B cell (primary cell): ENCODE data around the gene COTL1. TPM values are rescaled to one million over a fixed set of nuclear protein-coding genes. Genes with fewer than 3 reads are reported as not detected.

Experiments used
- ATAC-seq: fragments of 200-7000 bp; cut with Tn5 transposase; one replicate; pipeline ENCODE4 v1.10.0; 2021; ENCODE audit warnings: low read depth, mild to moderate bottlenecking, moderate number of reproducible peaks, moderate library complexity
- CTCF ChIA-PET: fragments of 350-600 bp; sonication (Branson Sonifier 250); formaldehyde crosslinking; loops from one replicate; lab custom pipeline; 2021; ENCODE audit warnings: antibody characterized with exemption, inconsistent platforms; lab: Charles Lee
- POLR2A ChIA-PET: fragments of 350-600 bp; sonication (Branson Sonifier 250); formaldehyde crosslinking; loops from one replicate; lab custom pipeline; 2021; ENCODE audit warnings: antibody characterized with exemption; lab: Charles Lee
- DNase-seq: peaks from one replicate; pipeline ENCODE4 v3.0.0; 2013
- H2AFZ ChIP-seq: 2 replicates; pipeline ENCODE4 v1.6.1; 2012; ENCODE audit warnings: mild to moderate bottlenecking, low read depth, low read length; ENCODE audit not compliant: insufficient read depth, poor library complexity, severe bottlenecking
- H3K27ac ChIP-seq, 2 donors: 1 replicate in 1 of 2; 2 replicates in 1 of 2; pipeline ENCODE4 v1.5.1; 2012 to 2013; ENCODE audit warnings: low read length in 2 of 2, mild to moderate bottlenecking in 2 of 2, moderate library complexity in 1 of 2
- H3K27me3 ChIP-seq, 4 experiments: fragments of 200-600 bp in 1 of 4; sonication (generic) in 1 of 4; replicated peaks in 1 of 4; 1 replicate in 2 of 4; 2 replicates in 2 of 4; pipeline versions ENCODE4 v1.6.1 to v1.7.0; 2013 to 2016; ENCODE audit warnings: low read length in 3 of 4, mild to moderate bottlenecking in 2 of 4, mixed read lengths in 1 of 4, moderate library complexity in 1 of 4; ENCODE audit not compliant: insufficient read depth in 4 of 4, control insufficient read depth in 3 of 4; ENCODE audit errors: control extremely low read depth in 1 of 4
- H3K36me3 ChIP-seq, 2 experiments: replicated peaks in 1 of 2; 1 replicate in 1 of 2; 2 replicates in 1 of 2; pipeline versions ENCODE4 v1.6.1 to v1.7.1; 2013; ENCODE audit warnings: low read length in 1 of 2; ENCODE audit not compliant: insufficient read depth in 2 of 2, control insufficient read depth in 1 of 2; ENCODE audit errors: control extremely low read depth in 1 of 2, extremely low read depth in 1 of 2
- H3K4me1 ChIP-seq, 2 donors: fragments of 200-600 bp in 1 of 2; sonication (generic) in 1 of 2; 1 replicate in 1 of 2; 2 replicates in 1 of 2; pipeline versions ENCODE4 v1.5.1 to v1.6.1; 2013 to 2017; ENCODE audit warnings: low read length in 2 of 2; ENCODE audit not compliant: control insufficient read depth in 2 of 2, insufficient read depth in 2 of 2
- H3K4me2 ChIP-seq: replicated peaks from 2 replicates; pipeline ENCODE3; 2012; ENCODE audit warnings: mild to moderate bottlenecking, low read depth, low read length; ENCODE audit not compliant: poor library complexity, severe bottlenecking
- H3K4me3 ChIP-seq, 5 experiments: fragments of 200-600 bp in 1 of 5; sonication (generic) in 1 of 5; 1 replicate in 3 of 5; 2 replicates in 2 of 5; pipeline versions ENCODE4 v1.5.1 to v1.7.0; 2011 to 2016; ENCODE audit warnings: low read length in 4 of 5, mild to moderate bottlenecking in 4 of 5, low read depth in 2 of 5, control low read depth in 1 of 5, moderate library complexity in 1 of 5; ENCODE audit not compliant: insufficient read depth in 1 of 5; ENCODE audit errors: control extremely low read depth in 1 of 5, extremely low read depth in 1 of 5
- H3K79me2 ChIP-seq: fragments of 200-600 bp; sonication (generic); one replicate; pipeline ENCODE4 v1.6.0; 2016; ENCODE audit warnings: low read length; ENCODE audit not compliant: control insufficient read depth, insufficient read depth
- H3K9ac ChIP-seq: fragments of 200-600 bp; sonication (generic); 2 replicates; pipeline ENCODE4 v1.6.1; 2017; ENCODE audit warnings: mild to moderate bottlenecking, low read length, moderate library complexity
- H3K9me3 ChIP-seq, 3 donors: one replicate each; pipeline versions ENCODE4 v1.6.1 to v1.7.1; 2013; ENCODE audit warnings: low read length in 2 of 3; ENCODE audit not compliant: control insufficient read depth in 2 of 3, insufficient read depth in 1 of 3; ENCODE audit errors: control extremely low read depth in 1 of 3
- H4K20me1 ChIP-seq: 2 replicates; pipeline ENCODE4 v1.6.0; 2012; ENCODE audit warnings: mild to moderate bottlenecking, low read length; ENCODE audit not compliant: insufficient read depth, control insufficient read depth, poor library complexity, severe bottlenecking
- H3K27ac Mint-ChIP-seq: one replicate; pipeline ENCODE4 v1.8.0; 2021; ENCODE audit warnings: mixed read lengths
- H3K27me3 Mint-ChIP-seq: one replicate; pipeline ENCODE4 v1.8.0; 2021; ENCODE audit warnings: mixed read lengths
- H3K4me1 Mint-ChIP-seq: one replicate; pipeline ENCODE4 v1.8.0; 2021; ENCODE audit warnings: mixed read lengths
- H3K4me3 Mint-ChIP-seq: one replicate; pipeline ENCODE4 v1.8.0; 2021; ENCODE audit warnings: mixed read lengths
- H3K9me3 Mint-ChIP-seq: one replicate; pipeline ENCODE4 v1.8.0; 2022; ENCODE audit warnings: mixed read lengths; ENCODE audit not compliant: insufficient read depth
- EZH2 ChIP-seq: IDR thresholded peaks from 2 replicates; pipeline ENCODE4 v1.6.1; 2012; ENCODE audit warnings: borderline replicate concordance, low read depth, mild to moderate bottlenecking, moderate library complexity, low read length; ENCODE audit not compliant: insufficient read depth, poor library complexity, severe bottlenecking
- WGBS: methylation state at CpG from one replicate; pipeline ENCODE4 v1.1.5; 2013; ENCODE audit warnings: missing lambda C conversion rate; ENCODE audit not compliant: insufficient coverage; 5-methylcytosine and 5-hydroxymethylcytosine counted together
- intact Hi-C: fragments of 100-400 bp; cut with micrococcal nuclease; formaldehyde crosslinking; loops from one replicate; pipeline ENCODE4 v1.10.0; 2022
- polyA plus RNA-seq: library from polyadenylated mRNA; depleted of rRNA; stranded (reverse); fragments of >200 nt; gene quantifications from 2 replicates; pipeline ENCODE4 v1.2.3, GENCODE V29; 2012
- total RNA-seq, 2 donors: library from RNA; stranded (reverse); fragments of 120-200 nt in 1 of 2; gene quantifications; 1 replicate in 1 of 2; 2 replicates in 1 of 2; pipeline versions ENCODE4 v1.2.3 to v1.2.4, GENCODE V29; 2013 to 2022
- TF ChIP-seq, protein P1 (sequence below): fragments of 200-600 bp; IDR thresholded peaks from one replicate; pipeline ENCODE4 v1.8.0; 2022; ENCODE audit warnings: antibody characterized with exemption, mild to moderate bottlenecking

The COTL1 gene
- total and polyA plus RNA-seq, 2 donors (not counting 1 experiment from before 2014, with no cell fraction given), result 158 to 264 TPM

DNA sequence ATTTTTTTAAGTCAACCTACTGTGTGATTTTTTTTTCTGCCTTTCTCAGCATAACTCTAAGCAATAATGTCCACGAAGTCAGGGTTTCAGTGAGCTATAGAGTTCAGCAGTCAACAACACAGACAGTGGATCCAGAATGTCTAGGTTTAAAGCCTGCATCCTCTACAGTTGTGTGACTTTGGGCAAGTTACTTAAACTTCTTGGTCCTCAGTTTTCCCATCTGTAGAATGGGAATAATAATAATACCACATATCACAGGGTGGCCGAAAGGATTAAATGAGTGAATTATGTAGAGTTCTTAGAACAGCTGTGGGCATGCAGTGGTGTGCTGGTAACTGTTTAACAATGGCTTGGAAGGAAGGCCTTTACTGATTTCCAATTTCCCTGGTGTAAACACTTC is 74.6 kb downstream of the COTL1 start:
- ATAC-seq, result no peak
- no peaks in the 10 kb centered on the region for H3K36me3 ChIP-seq
- WGBS, result 100% methylated on average over 1 of the region's 2 CpGs
- H3K27me3 Mint-ChIP-seq, result peaks cover 11% of the 10 kb centered on the region
- ChIA-PET CTCF (interaction anchor here (0.6 to 1.6 kb wide), 4 partner anchors 9 to 180 kb away, joined by 3 to 5 read pairs (median 3); no protein-coding TSS in a partner anchor), POLR2A (no interaction called here)
- H4K20me1 ChIP-seq, result no peaks in the 10 kb centered on the region
- H3K9ac ChIP-seq, result no peak overlapping the region
- DNase-seq, result no peak
- intact Hi-C loops, result no loop called here
- no peak overlapping the region for H2AFZ ChIP-seq
- peaks cover 0 to 13% (median 5%) of the 10 kb centered on the region in 4 experiments for H3K27me3 ChIP-seq
- no peak overlapping the region for H3K4me3 Mint-ChIP-seq
- TF ChIP-seq, protein P1, sequence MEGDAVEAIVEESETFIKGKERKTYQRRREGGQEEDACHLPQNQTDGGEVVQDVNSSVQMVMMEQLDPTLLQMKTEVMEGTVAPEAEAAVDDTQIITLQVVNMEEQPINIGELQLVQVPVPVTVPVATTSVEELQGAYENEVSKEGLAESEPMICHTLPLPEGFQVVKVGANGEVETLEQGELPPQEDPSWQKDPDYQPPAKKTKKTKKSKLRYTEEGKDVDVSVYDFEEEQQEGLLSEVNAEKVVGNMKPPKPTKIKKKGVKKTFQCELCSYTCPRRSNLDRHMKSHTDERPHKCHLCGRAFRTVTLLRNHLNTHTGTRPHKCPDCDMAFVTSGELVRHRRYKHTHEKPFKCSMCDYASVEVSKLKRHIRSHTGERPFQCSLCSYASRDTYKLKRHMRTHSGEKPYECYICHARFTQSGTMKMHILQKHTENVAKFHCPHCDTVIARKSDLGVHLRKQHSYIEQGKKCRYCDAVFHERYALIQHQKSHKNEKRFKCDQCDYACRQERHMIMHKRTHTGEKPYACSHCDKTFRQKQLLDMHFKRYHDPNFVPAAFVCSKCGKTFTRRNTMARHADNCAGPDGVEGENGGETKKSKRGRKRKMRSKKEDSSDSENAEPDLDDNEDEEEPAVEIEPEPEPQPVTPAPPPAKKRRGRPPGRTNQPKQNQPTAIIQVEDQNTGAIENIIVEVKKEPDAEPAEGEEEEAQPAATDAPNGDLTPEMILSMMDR, result no peak
- TF ChIP-seq EZH2, result no peak
- no peak overlapping the region for H3K4me2 ChIP-seq
- H3K27ac ChIP-seq, result no peak overlapping the region
- H3K4me1 Mint-ChIP-seq, result peaks cover 5% of the 10 kb centered on the region
- no peak overlapping the region for H3K27ac Mint-ChIP-seq
- H3K79me2 ChIP-seq, result no peaks in the 10 kb centered on the region
- H3K4me1 ChIP-seq, result peaks cover 6 to 8% of the 10 kb centered on the region in 2 donors
- peaks cover 0 to 3% (median 0%) of the 10 kb centered on the region in 3 donors for H3K9me3 ChIP-seq
- H3K9me3 Mint-ChIP-seq, result no peaks in the 10 kb centered on the region
- no peak overlapping the region for H3K4me3 ChIP-seq

DNA sequence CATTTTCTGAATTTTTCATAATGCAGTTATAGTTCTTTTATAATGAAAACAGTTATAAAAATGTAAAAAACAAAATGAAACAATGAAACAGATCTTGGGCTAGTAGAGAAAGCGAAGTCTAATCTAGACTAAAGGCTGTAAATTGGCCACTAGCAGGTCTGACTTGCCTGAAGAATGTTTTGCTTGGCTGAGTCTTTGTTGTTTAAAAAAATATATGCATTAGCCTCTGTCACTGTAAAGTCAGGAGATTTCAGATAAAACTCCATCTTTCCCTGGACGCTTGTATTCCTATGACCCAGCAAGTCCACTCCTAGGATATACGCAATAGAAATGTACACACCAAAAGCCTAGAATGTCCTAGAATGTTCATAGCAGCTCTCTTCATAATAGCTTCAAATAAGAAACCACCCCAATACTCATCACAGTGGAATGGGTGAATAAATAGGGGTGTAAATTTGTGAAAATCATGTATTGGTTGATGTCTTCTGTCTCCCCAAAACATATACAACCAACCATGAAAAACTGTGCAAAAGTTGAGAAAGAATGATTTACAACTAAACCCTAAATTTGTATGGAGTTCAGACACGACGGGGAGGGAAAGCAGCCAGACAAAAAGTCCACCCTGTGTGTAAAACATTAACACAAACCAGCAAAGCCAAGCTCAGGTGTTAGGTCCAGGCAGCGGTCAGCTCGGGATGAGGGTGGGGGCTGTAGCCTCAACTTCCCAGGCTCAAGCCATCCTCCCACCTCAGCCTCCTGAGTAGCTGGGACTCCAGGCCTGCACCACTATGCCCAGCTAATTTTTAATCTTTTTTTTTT is 75.7 kb downstream of the COTL1 start:
- Histone ChIP-seq H3K9me3 (peaks cover 0 to 3% (median 0%) of the 10 kb centered on the region in 3 donors), H4K20me1 (no peaks in the 10 kb centered on the region), H3K27ac (no peak overlapping the region), H3K9ac (no peak overlapping the region), H3K4me3 (no peak overlapping the region), H3K36me3 (no peaks in the 10 kb centered on the region), H3K4me1 (peaks cover 6 to 8% of the 10 kb centered on the region in 2 donors), H2AFZ (no peak overlapping the region), H3K27me3 (peaks cover 0 to 13% (median 5%) of the 10 kb centered on the region in 4 experiments), H3K79me2 (no peaks in the 10 kb centered on the region), H3K4me2 (no peak overlapping the region)
- TF ChIP-seq, protein P1, result no peak
- no peak for TF ChIP-seq EZH2
- Mint-ChIP-seq H3K4me1 (peaks cover 5% of the 10 kb centered on the region), H3K27me3 (peaks cover 11% of the 10 kb centered on the region), H3K9me3 (no peaks in the 10 kb centered on the region), H3K4me3 (no peak overlapping the region), H3K27ac (no peak overlapping the region)
- intact Hi-C loops, result no loop called here
- DNase-seq (no peak), ATAC-seq (no peak)
- POLR2A ChIA-PET, result no interaction called here
- CTCF ChIA-PET, result interaction anchor here (0.9 to 1.6 kb wide), 3 partner anchors 10 to 196 kb away, joined by 3 read pairs; no protein-coding TSS in a partner anchor
- WGBS, result 100% methylated on average over 1 of the region's 7 CpGs
